Stomach smooth muscle (tissue), 2 donors: ENCODE measurements around the gene HSPB7.
A peak's percentile ranks its signal among the peaks of the same experiment; 100 is the strongest.
"Not testable (repeated sequence)": the region's sequence is repeated elsewhere in the genome, so short reads cannot be mapped to it uniquely, and the experiment has no call there.

Source experiments
- H3K27ac ChIP-seq: one replicate; pipeline ENCODE4 v1.7.0; 2013; ENCODE audit warnings: mild to moderate bottlenecking, low read length, inconsistent platforms
- H3K27me3 ChIP-seq, 2 donors: one replicate each; pipeline ENCODE4 v1.7.0; 2013; ENCODE audit warnings: low read length in 2 of 2; ENCODE audit not compliant: insufficient read depth in 2 of 2, control insufficient read depth in 1 of 2
- H3K36me3 ChIP-seq, 2 donors: one replicate each; pipeline ENCODE4 v1.7.0; 2013; ENCODE audit warnings: low read length in 2 of 2; ENCODE audit not compliant: control insufficient read depth in 2 of 2, insufficient read depth in 2 of 2
- H3K4me1 ChIP-seq: one replicate; pipeline ENCODE4 v1.7.0; 2013; ENCODE audit warnings: low read length; ENCODE audit not compliant: control insufficient read depth, insufficient read depth
- H3K4me3 ChIP-seq, 2 donors: one replicate each; pipeline ENCODE4 v1.7.0; 2013; ENCODE audit warnings: low read length in 2 of 2
- H3K9ac ChIP-seq, 2 donors: one replicate each; pipeline ENCODE4 v1.7.0; 2013; ENCODE audit warnings: low read length in 2 of 2, mild to moderate bottlenecking in 1 of 2
- H3K9me3 ChIP-seq, 2 donors: one replicate each; pipeline ENCODE4 v1.7.0; 2013; ENCODE audit warnings: low read length in 2 of 2; ENCODE audit not compliant: control insufficient read depth in 2 of 2
- donor health status: healthy.
- donor health status: Pancreatic carcinoma.

HSPB7 gene

GRCh38 chr1:16048573-16049189 lies 30.8 kb upstream of the HSPB7 start:
- Histone ChIP-seq H3K27me3 (no peaks in the 10 kb centered on the region), H3K27ac (no peak overlapping the region), H3K4me1 (peaks cover 3% of the 10 kb centered on the region), H3K9me3 (no peaks in the 10 kb centered on the region), H3K36me3 (no peaks in the 10 kb centered on the region), H3K9ac (peak overlapping the region; percentile 13 to 53), H3K4me3 (peak overlapping the region; percentile 67 to 69)

GRCh38 chr1:16047791-16048475 lies 30.1 kb upstream of the HSPB7 start:
- Histone ChIP-seq H3K27ac (no peak overlapping the region), H3K4me3 (peak overlapping the region; percentile 67 to 69), H3K9me3 (no peaks in the 10 kb centered on the region), H3K4me1 (peaks cover 3% of the 10 kb centered on the region), H3K27me3 (no peaks in the 10 kb centered on the region), H3K36me3 (no peaks in the 10 kb centered on the region), H3K9ac (no peak overlapping the region)

GRCh38 chr1:16046842-16047241 lies 29.0 kb upstream of the HSPB7 start:
- no peaks in the 10 kb centered on the region for H3K27me3 ChIP-seq
- no peak overlapping the region for H3K4me3 ChIP-seq
- peaks cover 3% of the 10 kb centered on the region for H3K4me1 ChIP-seq
- H3K27ac ChIP-seq = no peak overlapping the region
- no peaks in the 10 kb centered on the region for H3K9me3 ChIP-seq
- H3K9ac ChIP-seq = no peak overlapping the region
- H3K36me3 ChIP-seq = no peaks in the 10 kb centered on the region

GRCh38 chr1:16043950-16044349 lies 26.1 kb upstream of the HSPB7 start:
- Histone ChIP-seq H3K36me3 (no peaks in the 10 kb centered on the region), H3K4me1 (peaks cover 3% of the 10 kb centered on the region), H3K27me3 (no peaks in the 10 kb centered on the region), H3K27ac (no peak overlapping the region), H3K9me3 (no peaks in the 10 kb centered on the region), H3K9ac (no peak overlapping the region), H3K4me3 (no peak overlapping the region)

- H3K9ac ChIP-seq = no peak within 1 kb of the TSS
- no peaks in the 10 kb centered on the region for H3K27me3 ChIP-seq
- no peaks in the 10 kb centered on the region for H3K36me3 ChIP-seq
- H3K4me1 ChIP-seq = no peaks in the 10 kb centered on the region
- H3K27ac ChIP-seq = no peak within 1 kb of the TSS
- H3K9me3 ChIP-seq = no peaks in the 10 kb centered on the region
- no peak within 1 kb of the TSS for H3K4me3 ChIP-seq
Observed at GRCh38 chr1:16043521-16043920, 25.7 kb upstream of the HSPB7 start, which contains the start of gene CLCNKB. CLCNKB (plus strand) TSS chr1:16043782; CDS start chr1:16044493, 711 bp downstream.

- H3K9ac ChIP-seq, H3K27ac ChIP-seq, H3K36me3 ChIP-seq, H3K27me3 ChIP-seq, H3K4me1 ChIP-seq, H3K9me3 ChIP-seq, H3K4me3 ChIP-seq: not testable (repeated sequence)
Observed at GRCh38 chr1:16042654-16043053, 24.8 kb upstream of the HSPB7 start.

- Histone ChIP-seq H3K4me3 (no peak overlapping the region), H3K9ac (no peak overlapping the region), H3K27me3 (no peaks in the 10 kb centered on the region), H3K27ac (no peak overlapping the region), H3K4me1 (no peaks in the 10 kb centered on the region), H3K9me3 (no peaks in the 10 kb centered on the region), H3K36me3 (no peaks in the 10 kb centered on the region)
Observed at GRCh38 chr1:16042096-16042495, 24.3 kb upstream of the HSPB7 start.

- Histone ChIP-seq H3K27me3 (no peaks in the 10 kb centered on the region), H3K4me3 (no peak overlapping the region), H3K36me3 (no peaks in the 10 kb centered on the region), H3K9me3 (no peaks in the 10 kb centered on the region), H3K9ac (no peak overlapping the region), H3K4me1 (no peaks in the 10 kb centered on the region), H3K27ac (no peak overlapping the region)
Observed at GRCh38 chr1:16041200-16041599, 23.4 kb upstream of the HSPB7 start.

- not testable (repeated sequence) for H3K9me3 ChIP-seq, H3K27me3 ChIP-seq, H3K36me3 ChIP-seq, H3K4me3 ChIP-seq, H3K27ac ChIP-seq, H3K4me1 ChIP-seq, H3K9ac ChIP-seq
Observed at GRCh38 chr1:16039871-16040270, 22.0 kb upstream of the HSPB7 start.

GRCh38 chr1:16038620-16038912 lies 20.7 kb upstream of the HSPB7 start:
- no peaks in the 10 kb centered on the region for H3K4me1 ChIP-seq
- H3K27ac ChIP-seq = no peak overlapping the region
- H3K9ac ChIP-seq = no peak overlapping the region
- H3K27me3 ChIP-seq = no peaks in the 10 kb centered on the region
- no peaks in the 10 kb centered on the region for H3K9me3 ChIP-seq
- no peaks in the 10 kb centered on the region for H3K36me3 ChIP-seq
- no peak overlapping the region for H3K4me3 ChIP-seq

GRCh38 chr1:16036461-16036860 lies 18.6 kb upstream of the HSPB7 start:
- H3K27ac ChIP-seq, H3K9me3 ChIP-seq, H3K4me1 ChIP-seq: not testable (repeated sequence)

More at GRCh38 chr1:16036461-16036860, 18.6 kb upstream of the HSPB7 start:
- H3K4me3 ChIP-seq, H3K27me3 ChIP-seq, H3K9ac ChIP-seq, H3K36me3 ChIP-seq: not testable (repeated sequence)
